Transverse colon (tissue), 4 donors: ENCODE measurements around the gene KCNJ6.

Experiments used
- CTCF ChIP-seq, 5 experiments: fragments of 200-600 bp in 3 of 5; fragments of 450-650 bp in 2 of 5; sonication (generic) in 3 of 5; IDR thresholded peaks; 1 replicate in 2 of 5; 2 replicates in 3 of 5; pipeline ENCODE4 v1.5.1; 2016 to 2017; ENCODE audit warnings: antibody characterized with exemption in 5 of 5, inconsistent platforms in 3 of 5, mild to moderate bottlenecking in 2 of 5, moderate library complexity in 1 of 5
- EP300 ChIP-seq: sonication (generic); formaldehyde crosslinking; IDR thresholded peaks from one replicate; pipeline ENCODE4 v1.6.1; 2017; ENCODE audit warnings: antibody characterized with exemption, low read depth
- POLR2A ChIP-seq: fragments of 450-650 bp; IDR thresholded peaks from one replicate; pipeline ENCODE4 v1.6.1; 2016; ENCODE audit warnings: antibody characterized with exemption, mild to moderate bottlenecking, moderate library complexity
- POLR2AphosphoS5 ChIP-seq, 3 donors: sonication (generic); formaldehyde crosslinking; IDR thresholded peaks; one replicate each; pipeline ENCODE4 v1.6.1; 2016; ENCODE audit warnings: antibody characterized with exemption in 3 of 3

DNA sequence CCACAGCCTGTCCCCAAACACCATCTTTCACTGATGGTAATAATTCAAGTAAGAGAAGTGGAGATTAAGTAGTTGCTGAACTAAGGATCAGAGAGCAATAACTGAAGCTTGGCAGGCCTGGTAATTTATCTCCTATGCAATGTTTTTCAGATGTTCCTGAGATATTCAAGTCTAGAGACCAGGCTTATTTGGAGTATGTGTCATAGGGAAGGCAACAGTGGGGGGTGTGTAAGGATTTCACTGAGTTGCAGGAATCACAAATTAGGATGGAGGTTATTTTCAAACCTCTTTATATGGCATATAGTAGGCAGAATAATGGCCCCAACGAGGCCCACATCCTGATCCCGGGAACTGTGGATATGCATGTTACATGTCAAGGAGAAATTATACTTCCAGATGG, 171.7 kb downstream of the KCNJ6 start:
- TF ChIP-seq CTCF (IDR thresholded peaks at IDR 0.05) = no peak
- TF ChIP-seq POLR2A = no peak
- no peak for TF ChIP-seq POLR2AphosphoS5 (IDR thresholded peaks at IDR 0.05)
- TF ChIP-seq EP300 = no peak
